ENCODE results near the gene BMPR1A. TPM values are rescaled to one million over a fixed set of nuclear protein-coding genes. Genes with fewer than 3 reads are reported as not detected.
A peak's percentile ranks its signal among the peaks of the same experiment; 100 is the strongest.

The BMPR1A gene
- polyA plus RNA-seq, 3 donors = 0.25 to 0.67 (median 0.61) TPM

- Mint-ChIP-seq H3K9me3 (peaks cover 0 to 7% (median 2%) of the 10 kb centered on the region in 7 donors), H3K4me1 (peaks cover 28% of the 10 kb centered on the region), H3K4me3 (peak overlapping the region; percentile 77 to 96), H3K27ac (peak overlapping the region; percentile 73 to 94 (median 89)), H3K27me3 (ENCODE audit: low read depth in 3 of 3) (peaks cover 45 to 65% (median 59%) of the 10 kb centered on the region in 3 donors), H3K36me3 (peaks cover 0 to 4% of the 10 kb centered on the region in 2 donors)
- Histone ChIP-seq H2AFZ (ENCODE audit: insufficient read depth, low read depth, low read length, poor library complexity, severe bottlenecking) (peak overlapping the region; percentile 82), H3K36me3 (replicated peaks in 1 of 2; ENCODE audit: control insufficient read depth in 1 of 2, insufficient read depth in 2 of 2, low read length in 2 of 2) (no peaks in the 10 kb centered on the region), H3K79me2 (ENCODE audit: insufficient read depth, low read length) (no peaks in the 10 kb centered on the region), H3K4me2 (replicated peaks; ENCODE audit: extremely low read depth, low read length, poor library complexity, severe bottlenecking) (peak overlapping the region; percentile 73), H3K9me3 (replicated peaks in 1 of 2; ENCODE audit: control insufficient read depth in 1 of 2, insufficient read depth in 1 of 2, low read length in 2 of 2) (no peaks in the 10 kb centered on the region), H3K27ac (ENCODE audit: low read depth in 1 of 2, low read length in 2 of 2) (peak overlapping the region; percentile 67 to 94), H3K27me3 (ENCODE audit: control insufficient read depth in 2 of 2, insufficient read depth in 2 of 2, low read length in 2 of 2) (peaks cover 19 to 49% of the 10 kb centered on the region in 2 donors), H3K4me3 (replicated peaks in 1 of 3; ENCODE audit: low read depth in 2 of 3, low read length in 3 of 3) (peak overlapping the region; percentile 29 to 77 (median 74)), H4K20me1 (ENCODE audit: insufficient read depth, low read length) (no peaks in the 10 kb centered on the region), H3K4me1 (ENCODE audit: control insufficient read depth in 1 of 2, insufficient read depth in 2 of 2, low read length in 2 of 2) (peaks cover 32 to 42% of the 10 kb centered on the region in 2 donors), H3K9ac (ENCODE audit: insufficient read depth, low read length, poor library complexity, severe bottlenecking) (peak overlapping the region; percentile 96)
- no peak for TF ChIP-seq CTCF (IDR thresholded peaks at IDR 0.05)
- DNase-seq = peak; percentile 88 to 95 (median 91)
- intact Hi-C loops (cut with micrococcal nuclease) = loop anchor here (5.0 to 10.0 kb wide), 2 partner anchors 121 to 123 kb away; partner anchors contain the start of genes GLUD1 (in 2 of the 2) and SHLD2 (in 1 of the 2)
- WGBS (ENCODE audit: insufficient coverage) = 1% methylated on average over 44 of the region's 66 CpGs
Measured at GRCh38 chr10:86971232-86971991, 215.0 kb downstream of the BMPR1A start.

DNA sequence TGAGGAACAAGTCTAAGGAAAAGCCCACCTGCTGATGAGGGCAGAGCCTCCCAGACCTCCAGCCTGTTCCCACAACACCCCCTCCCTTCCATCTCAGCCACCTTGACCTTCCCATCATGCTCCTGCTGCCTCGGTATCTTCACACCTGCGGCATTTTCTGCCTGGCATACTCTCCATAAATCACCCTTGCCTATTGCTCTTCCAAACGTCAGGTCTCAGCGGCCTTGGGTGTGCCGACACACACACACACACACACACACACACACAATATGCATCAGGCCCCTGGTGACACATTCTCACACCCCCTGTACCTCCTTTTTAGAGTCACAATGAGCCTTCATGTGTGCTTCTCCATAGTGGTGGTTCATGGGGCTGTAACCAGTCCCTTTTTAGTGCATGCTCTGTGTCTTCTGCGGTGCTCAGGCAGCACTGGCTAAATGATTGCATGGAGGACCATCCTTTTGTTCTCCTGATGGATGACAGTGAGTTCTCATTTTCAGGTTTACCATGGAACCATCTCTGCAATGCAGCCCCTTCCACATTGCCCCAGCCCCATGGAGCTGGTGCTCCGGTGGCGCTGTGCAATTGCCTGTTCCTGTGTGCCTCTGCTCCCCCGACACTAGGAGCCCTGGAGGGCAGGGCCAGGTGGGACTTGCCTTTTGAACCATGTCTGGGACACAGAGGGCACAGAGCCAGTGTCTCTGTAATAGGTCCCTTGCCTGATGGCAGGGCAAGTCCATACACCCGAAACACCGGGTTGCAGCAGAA is 216.4 kb downstream of the BMPR1A start:
- Histone ChIP-seq H3K27ac (ENCODE audit: low read depth in 1 of 2, low read length in 2 of 2) (no peak overlapping the region), H3K4me3 (replicated peaks in 1 of 3; ENCODE audit: low read depth in 2 of 3, low read length in 3 of 3) (no peak overlapping the region), H4K20me1 (ENCODE audit: insufficient read depth, low read length) (no peaks in the 10 kb centered on the region), H3K27me3 (ENCODE audit: control insufficient read depth in 2 of 2, insufficient read depth in 2 of 2, low read length in 2 of 2) (peaks cover 16 to 41% of the 10 kb centered on the region in 2 donors), H2AFZ (ENCODE audit: insufficient read depth, low read depth, low read length, poor library complexity, severe bottlenecking) (no peak overlapping the region), H3K4me1 (ENCODE audit: control insufficient read depth in 1 of 2, insufficient read depth in 2 of 2, low read length in 2 of 2) (peaks cover 29 to 37% of the 10 kb centered on the region in 2 donors), H3K4me2 (replicated peaks; ENCODE audit: extremely low read depth, low read length, poor library complexity, severe bottlenecking) (no peak overlapping the region), H3K9me3 (replicated peaks in 1 of 2; ENCODE audit: control insufficient read depth in 1 of 2, insufficient read depth in 1 of 2, low read length in 2 of 2) (no peaks in the 10 kb centered on the region), H3K9ac (ENCODE audit: insufficient read depth, low read length, poor library complexity, severe bottlenecking) (no peak overlapping the region), H3K36me3 (replicated peaks in 1 of 2; ENCODE audit: control insufficient read depth in 1 of 2, insufficient read depth in 2 of 2, low read length in 2 of 2) (no peaks in the 10 kb centered on the region), H3K79me2 (ENCODE audit: insufficient read depth, low read length) (no peaks in the 10 kb centered on the region)
- intact Hi-C loops (cut with micrococcal nuclease) = loop anchor here (5.0 to 10.0 kb wide), 2 partner anchors 120 to 122 kb away; partner anchors contain the start of genes GLUD1 (in 2 of the 2) and SHLD2 (in 1 of the 2)
- Mint-ChIP-seq H3K27me3 (ENCODE audit: low read depth in 3 of 3) (peaks cover 42 to 54% (median 50%) of the 10 kb centered on the region in 3 donors), H3K4me1 (peaks cover 25% of the 10 kb centered on the region), H3K9me3 (peaks cover 0 to 7% (median 2%) of the 10 kb centered on the region in 7 donors), H3K27ac (peak overlapping the region in 3 of 7 donors; percentile 13 to 61 (median 29)), H3K4me3 (peak overlapping the region in 1 of 2 donors; percentile 93), H3K36me3 (peaks cover 0 to 3% of the 10 kb centered on the region in 2 donors)
- TF ChIP-seq CTCF (IDR thresholded peaks at IDR 0.05) = no peak
- DNase-seq = no peak
- WGBS (ENCODE audit: insufficient coverage) = 97% methylated on average over 9 of the region's 11 CpGs

Data from CD14-positive monocyte (primary cell).